Transverse colon (tissue), 4 donors: Measurements from ENCODE around the gene PLPP2. TPM values are rescaled to one million over a fixed set of nuclear protein-coding genes. Genes with fewer than 3 reads are reported as not detected.

Experiments
- DNase-seq: peaks from one replicate; pipeline ENCODE4 v3.0.0-alpha.2; 2019
- H3K27ac ChIP-seq, 4 donors: fragments of 200-600 bp; sonication (generic); 2 replicates each; pipeline ENCODE4 v1.5.1; 2016 to 2018; ENCODE audit warnings: inconsistent platforms in 4 of 4
- H3K27me3 ChIP-seq: fragments of 200-600 bp; sonication (generic); 2 replicates; pipeline ENCODE4 v1.5.1; 2017; ENCODE audit warnings: inconsistent platforms
- H3K36me3 ChIP-seq, 4 donors: fragments of 200-600 bp; sonication (generic); 2 replicates each; pipeline ENCODE4 v1.5.1; 2017 to 2019; ENCODE audit warnings: inconsistent platforms in 4 of 4
- H3K4me1 ChIP-seq, 4 donors: fragments of 200-600 bp; sonication (generic); 2 replicates each; pipeline ENCODE4 v1.5.1; 2017 to 2020; ENCODE audit warnings: inconsistent platforms in 4 of 4
- H3K4me3 ChIP-seq, 4 donors: fragments of 200-600 bp; sonication (generic); 1 replicate in 1 of 4; 2 replicates in 3 of 4; pipeline versions ENCODE4 v1.5.1 to v1.6.1; 2017 to 2019; ENCODE audit warnings: inconsistent platforms in 4 of 4
- H3K9me3 ChIP-seq, 2 donors: fragments of 200-600 bp; sonication (generic); 2 replicates each; pipeline ENCODE4 v1.5.1; 2017 to 2019; ENCODE audit warnings: inconsistent platforms in 2 of 2
- EP300 ChIP-seq: sonication (generic); formaldehyde crosslinking; IDR thresholded peaks from one replicate; pipeline ENCODE4 v1.6.1; 2017; ENCODE audit warnings: antibody characterized with exemption, low read depth
- POLR2A ChIP-seq: fragments of 450-650 bp; IDR thresholded peaks from one replicate; pipeline ENCODE4 v1.6.1; 2016; ENCODE audit warnings: antibody characterized with exemption, mild to moderate bottlenecking, moderate library complexity
- POLR2AphosphoS5 ChIP-seq, 3 donors: sonication (generic); formaldehyde crosslinking; IDR thresholded peaks; one replicate each; pipeline ENCODE4 v1.6.1; 2016; ENCODE audit warnings: antibody characterized with exemption in 3 of 3
- WGBS, 2 donors: methylation state at CpG; one replicate each; pipeline ENCODE4 v1.1.5; 2018; ENCODE audit warnings: low coverage in 1 of 2; 5-methylcytosine and 5-hydroxymethylcytosine counted together
- in situ Hi-C, 4 donors: fragments of 200-750 bp; cut with MboI; loops; one replicate each; pipeline versions ENCODE4 v1.15.0 to v1.15.1; 2017; ENCODE audit warnings: low sequenced_read_pairs in 3 of 4, low pct_ligation_motif_present in 1 of 4, low pct_unique_long_range_greater_than_20kb in 1 of 4
- intact Hi-C: fragments of 100-400 bp; cut with DNase I; formaldehyde crosslinking; loops from one replicate; pipeline ENCODE4 v1.15.1; 2023; ENCODE audit warnings: low total_unique reads
- total RNA-seq, 4 donors: library from RNA; depleted of rRNA; stranded (reverse); fragments of >200 nt; gene quantifications; one replicate each; pipeline ENCODE4 v1.1.0, GENCODE V29; 2016
- TF ChIP-seq, protein P1 (sequence below), 5 experiments: fragments of 200-600 bp in 3 of 5; fragments of 450-650 bp in 2 of 5; sonication (generic) in 3 of 5; IDR thresholded peaks; 1 replicate in 2 of 5; 2 replicates in 3 of 5; pipeline ENCODE4 v1.5.1; 2016 to 2017; ENCODE audit warnings: antibody characterized with exemption in 5 of 5, inconsistent platforms in 3 of 5, mild to moderate bottlenecking in 2 of 5, moderate library complexity in 1 of 5

Gene PLPP2
- total RNA-seq, 4 donors from 2014 or later = 130 to 190 (median 159) TPM

DNA sequence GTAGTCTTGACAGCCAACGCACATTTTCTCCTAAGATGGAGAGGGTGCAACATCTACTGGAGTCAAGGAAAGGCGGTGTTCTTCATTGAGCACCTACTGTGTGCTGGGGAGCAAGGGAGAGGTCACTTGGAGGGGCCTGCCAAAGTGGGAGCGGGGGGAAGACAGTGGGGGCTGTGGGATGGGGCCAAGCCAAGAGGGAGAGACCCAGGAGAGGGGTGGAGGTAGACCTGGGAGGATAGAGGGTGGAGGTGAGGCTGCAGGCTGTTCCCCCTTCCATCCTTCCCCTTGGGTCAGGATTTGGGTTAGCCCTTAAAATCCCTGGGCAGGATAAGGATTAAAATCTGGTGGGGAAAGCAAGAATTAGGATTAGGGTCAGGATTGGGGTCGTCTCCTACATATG, 1.7 kb upstream of the PLPP2 start:
- Histone ChIP-seq H3K36me3 (no peaks in the 10 kb centered on the region), H3K27ac (no peak overlapping the region), H3K4me3 (no peak overlapping the region), H3K9me3 (no peaks in the 10 kb centered on the region), H3K4me1 (peaks cover 8 to 50% (median 38%) of the 10 kb centered on the region in 4 donors), H3K27me3 (peaks cover 47% of the 10 kb centered on the region)
- in situ Hi-C loops = no loop called here
- WGBS, 2 donors = 92% methylated on average over 3 to 4 of the region's 4 CpGs
- no peak for DNase-seq
- TF ChIP-seq EP300 = no peak
- no peak for TF ChIP-seq POLR2AphosphoS5 (IDR thresholded peaks at IDR 0.05)
- TF ChIP-seq, protein P1, sequence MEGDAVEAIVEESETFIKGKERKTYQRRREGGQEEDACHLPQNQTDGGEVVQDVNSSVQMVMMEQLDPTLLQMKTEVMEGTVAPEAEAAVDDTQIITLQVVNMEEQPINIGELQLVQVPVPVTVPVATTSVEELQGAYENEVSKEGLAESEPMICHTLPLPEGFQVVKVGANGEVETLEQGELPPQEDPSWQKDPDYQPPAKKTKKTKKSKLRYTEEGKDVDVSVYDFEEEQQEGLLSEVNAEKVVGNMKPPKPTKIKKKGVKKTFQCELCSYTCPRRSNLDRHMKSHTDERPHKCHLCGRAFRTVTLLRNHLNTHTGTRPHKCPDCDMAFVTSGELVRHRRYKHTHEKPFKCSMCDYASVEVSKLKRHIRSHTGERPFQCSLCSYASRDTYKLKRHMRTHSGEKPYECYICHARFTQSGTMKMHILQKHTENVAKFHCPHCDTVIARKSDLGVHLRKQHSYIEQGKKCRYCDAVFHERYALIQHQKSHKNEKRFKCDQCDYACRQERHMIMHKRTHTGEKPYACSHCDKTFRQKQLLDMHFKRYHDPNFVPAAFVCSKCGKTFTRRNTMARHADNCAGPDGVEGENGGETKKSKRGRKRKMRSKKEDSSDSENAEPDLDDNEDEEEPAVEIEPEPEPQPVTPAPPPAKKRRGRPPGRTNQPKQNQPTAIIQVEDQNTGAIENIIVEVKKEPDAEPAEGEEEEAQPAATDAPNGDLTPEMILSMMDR (IDR thresholded peaks at IDR 0.05) = no peak
- no peak for TF ChIP-seq POLR2A
- intact Hi-C loops = no loop called here

DNA sequence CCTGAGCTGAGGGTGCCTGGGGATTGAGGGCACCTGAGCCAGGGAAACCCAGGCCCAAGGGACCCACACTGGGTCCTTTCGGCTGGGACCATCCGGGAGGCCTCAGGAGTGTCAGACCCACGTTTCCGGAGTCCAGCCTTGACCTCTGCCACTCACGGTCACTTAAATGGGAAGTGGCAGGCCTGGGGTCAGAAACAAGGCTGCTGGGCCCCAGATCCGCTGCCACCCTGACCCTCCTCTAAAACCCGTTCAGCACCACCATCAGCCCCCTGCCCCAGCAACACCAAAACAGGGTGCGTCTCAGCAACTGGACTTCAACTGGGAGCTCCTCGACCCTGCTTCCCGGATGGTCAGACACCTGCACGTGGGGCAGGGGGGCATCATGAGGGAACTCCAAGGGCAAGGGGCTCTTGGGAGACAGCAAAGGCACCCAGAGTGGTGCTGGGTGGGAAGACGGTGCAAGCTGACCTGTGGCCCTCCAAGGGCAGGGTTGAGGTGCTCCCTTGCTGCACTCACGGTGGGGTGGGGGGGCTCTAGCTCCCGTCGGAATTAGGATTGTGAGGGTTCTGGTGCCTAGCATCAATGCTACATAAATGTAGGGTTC, 1.2 kb upstream of the PLPP2 start:
- H3K4me3 ChIP-seq = peak overlapping the region in 1 of 4 donors; percentile 33
- WGBS, 2 donors = 80% methylated on average over 15 of the region's 15 CpGs; no CpG with 5 or more reads in 1 of the 2 donors

DNA sequence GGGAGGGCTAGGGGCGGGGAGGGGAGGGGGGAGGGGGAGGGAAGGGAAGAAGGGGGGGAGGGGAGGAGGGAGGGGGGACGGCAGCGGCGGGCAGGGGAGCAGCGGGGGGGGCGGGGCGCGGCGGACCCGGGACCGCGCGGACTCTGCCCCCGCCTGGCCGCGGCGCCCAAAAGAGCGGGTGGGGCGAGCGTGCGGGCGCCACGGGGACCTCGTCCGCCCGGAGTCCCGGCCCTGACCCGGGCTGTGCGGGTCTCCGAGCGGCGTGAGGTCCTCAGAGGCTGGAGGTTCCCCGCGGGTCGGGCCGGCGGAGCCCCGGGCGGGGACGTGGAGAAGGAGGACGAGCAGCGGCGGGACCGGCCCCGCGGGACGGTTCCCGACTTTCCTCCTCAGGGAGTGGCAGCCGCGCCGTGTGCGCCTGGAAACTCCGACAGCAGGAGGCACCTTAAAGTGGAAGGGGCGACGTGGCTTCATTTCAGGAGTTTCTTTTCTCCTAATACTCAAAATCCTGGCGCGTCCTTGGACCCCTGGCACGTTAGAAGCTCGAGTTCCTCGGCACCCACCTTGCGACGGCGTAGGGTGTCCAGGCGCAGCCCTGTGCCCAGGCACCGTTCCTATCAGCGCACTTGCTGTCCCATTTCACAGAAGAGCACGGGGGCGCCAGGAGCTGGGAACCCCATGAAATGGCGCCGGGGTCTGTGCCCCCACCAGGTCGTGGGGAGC, 518 bp upstream of the PLPP2 start:
- H3K4me1 ChIP-seq = peaks cover 8 to 50% (median 38%) of the 10 kb centered on the region in 4 donors
- WGBS, 2 donors = 67% methylated on average over 45 of the region's 71 CpGs; no CpG with 5 or more reads in 1 of the 2 donors
- TF ChIP-seq POLR2A = peak; percentile 33
- TF ChIP-seq, protein P1 (IDR thresholded peaks at IDR 0.05) = no peak
- H3K9me3 ChIP-seq = no peaks in the 10 kb centered on the region
- in situ Hi-C loops = no loop called here
- intact Hi-C loops = no loop called here
- DNase-seq = peak; percentile 55
- H3K27ac ChIP-seq = peak overlapping the region; percentile 56 to 80 (median 73)
- no peaks in the 10 kb centered on the region for H3K36me3 ChIP-seq
- peaks cover 47% of the 10 kb centered on the region for H3K27me3 ChIP-seq
- peak overlapping the region in 3 of 4 donors; percentile 18 to 41 (median 33) for H3K4me3 ChIP-seq

More for the DNA sequence above, 1.2 kb upstream of the PLPP2 start:
- H3K27ac ChIP-seq = peak overlapping the region in 3 of 4 donors; percentile 70 to 80 (median 76)
- H3K36me3 ChIP-seq = no peaks in the 10 kb centered on the region
- in situ Hi-C loops = no loop called here
- no peak for DNase-seq
- no peaks in the 10 kb centered on the region for H3K9me3 ChIP-seq
- TF ChIP-seq, protein P1 (IDR thresholded peaks at IDR 0.05) = no peak
- TF ChIP-seq EP300 (no peak), POLR2AphosphoS5 (IDR thresholded peaks at IDR 0.05) (no peak)
- H3K27me3 ChIP-seq = peaks cover 47% of the 10 kb centered on the region
- peaks cover 8 to 50% (median 38%) of the 10 kb centered on the region in 4 donors for H3K4me1 ChIP-seq
- intact Hi-C loops = no loop called here

DNA sequence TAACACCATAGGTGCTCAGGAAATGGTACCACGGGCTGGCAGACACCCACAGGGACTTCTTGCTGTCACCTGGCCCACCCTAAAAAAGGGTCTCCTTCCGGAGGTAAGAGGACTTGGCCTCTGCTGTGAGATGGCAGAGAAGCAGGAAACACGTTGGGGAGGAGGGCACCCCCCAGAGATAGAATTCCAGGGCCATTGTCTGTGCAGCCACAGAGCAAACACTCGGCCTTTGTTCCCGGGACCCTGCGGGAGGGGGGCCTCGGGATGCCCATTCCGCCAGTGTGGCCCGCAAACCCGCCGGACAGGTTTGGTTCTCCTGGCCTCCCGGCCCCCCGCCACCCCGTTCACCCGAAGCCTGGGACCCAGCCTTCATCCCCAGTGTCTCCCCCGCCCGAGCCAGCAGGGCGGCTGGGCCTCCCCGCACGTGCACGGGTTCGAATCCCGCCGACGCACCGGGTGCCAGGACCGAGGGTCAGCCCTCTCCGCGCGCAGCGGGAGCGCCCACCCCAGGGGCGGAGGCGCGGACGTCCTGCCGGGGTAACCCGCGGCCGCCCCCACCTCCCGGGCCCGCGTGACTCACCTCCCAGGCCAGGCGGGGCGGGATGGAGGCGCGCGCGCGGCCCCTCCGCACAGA, 714 bp downstream of the PLPP2 start:
- H3K27ac ChIP-seq = peak overlapping the region; percentile 87 to 93 (median 91)
- in situ Hi-C loops = no loop called here
- DNase-seq = peak; percentile 77
- H3K36me3 ChIP-seq = no peaks in the 10 kb centered on the region
- intact Hi-C loops = no loop called here
- peaks cover 47% of the 10 kb centered on the region for H3K27me3 ChIP-seq
- TF ChIP-seq POLR2AphosphoS5 (IDR thresholded peaks at IDR 0.05) = no peak
- TF ChIP-seq POLR2A = no peak
- TF ChIP-seq, protein P1 (IDR thresholded peaks at IDR 0.05) = no peak
- no peak for TF ChIP-seq EP300
- H3K9me3 ChIP-seq = no peaks in the 10 kb centered on the region
- WGBS, 2 donors = 3% methylated on average over 18 of the region's 51 CpGs; no CpG with 5 or more reads in 1 of the 2 donors
- H3K4me1 ChIP-seq = peaks cover 8 to 45% (median 35%) of the 10 kb centered on the region in 4 donors
- H3K4me3 ChIP-seq = peak overlapping the region; percentile 54 to 66 (median 57)
